DOHH2 (cell line): ENCODE measurements around the gene FAM83E.
A peak's percentile ranks its signal among the peaks of the same experiment; 100 is the strongest.

Source experiments
- H3F3A ChIP-seq: fragments of 200-600 bp; sonication (generic), shearing (Covaris generic); 2 replicates; pipeline ENCODE4 v1.6.0; 2016; ENCODE audit warnings: antibody characterized with exemption, mild to moderate bottlenecking; ENCODE audit not compliant: control insufficient read depth, insufficient read depth
- H3K27ac ChIP-seq: fragments of 200-600 bp; sonication (generic); 2 replicates; pipeline ENCODE4 v1.5.1; 2014; ENCODE audit warnings: low read depth, mild to moderate bottlenecking, low read length, moderate library complexity
- H3K27me3 ChIP-seq: fragments of 200-600 bp; sonication (generic); 2 replicates; pipeline ENCODE4 v1.6.1; 2014; ENCODE audit warnings: mild to moderate bottlenecking, low read length, mixed read lengths; ENCODE audit not compliant: control insufficient read depth
- H3K36me3 ChIP-seq: fragments of 200-600 bp; sonication (generic); 2 replicates; pipeline ENCODE4 v1.6.1; 2014; ENCODE audit warnings: mild to moderate bottlenecking, low read length, moderate library complexity, mixed read lengths; ENCODE audit not compliant: control insufficient read depth
- H3K4me1 ChIP-seq: fragments of 200-600 bp; sonication (generic); 2 replicates; pipeline ENCODE4 v1.6.1; 2014; ENCODE audit warnings: mild to moderate bottlenecking, low read length, mixed read lengths; ENCODE audit not compliant: control insufficient read depth
- H3K4me2 ChIP-seq: fragments of 200-600 bp; sonication (generic); 2 replicates; pipeline ENCODE4 v1.6.0; 2014; ENCODE audit warnings: mild to moderate bottlenecking, low read length, moderate library complexity
- H3K4me3 ChIP-seq: fragments of 200-600 bp; sonication (generic); 2 replicates; pipeline ENCODE4 v1.5.1; 2014; ENCODE audit warnings: mild to moderate bottlenecking, low read length, mixed read lengths
- H3K79me2 ChIP-seq: fragments of 200-600 bp; sonication (generic); 2 replicates; pipeline ENCODE4 v1.6.1; 2014; ENCODE audit warnings: mild to moderate bottlenecking, low read length, mixed read lengths; ENCODE audit not compliant: control insufficient read depth
- H3K9me2 ChIP-seq: fragments of 200-600 bp; sonication (generic); replicated peaks from 2 replicates; pipeline ENCODE4 v1.6.1; 2014; ENCODE audit warnings: mild to moderate bottlenecking, low read length, mixed read lengths; ENCODE audit not compliant: control insufficient read depth
- H3K9me3 ChIP-seq: fragments of 200-600 bp; sonication (generic); 2 replicates; pipeline ENCODE4 v1.6.1; 2014; ENCODE audit warnings: antibody characterized with exemption, low read length, mixed read lengths; ENCODE audit not compliant: control insufficient read depth, insufficient read depth
- H4K20me1 ChIP-seq: fragments of 200-600 bp; sonication (generic); 2 replicates; pipeline ENCODE4 v1.6.0; 2014; ENCODE audit warnings: low read depth, mild to moderate bottlenecking, antibody characterized with exemption, low read length, moderate library complexity; ENCODE audit not compliant: control insufficient read depth, insufficient read depth
- CTCF ChIP-seq: fragments of 200-600 bp; sonication (generic); IDR thresholded peaks from one replicate; pipeline ENCODE4 v1.5.1; 2014; ENCODE audit warnings: antibody characterized with exemption, mild to moderate bottlenecking, low read depth, low read length; ENCODE audit not compliant: poor library complexity, severe bottlenecking
- EZH2phosphoT487 ChIP-seq: fragments of 200-600 bp; sonication (generic); IDR thresholded peaks from 2 replicates; pipeline ENCODE4 v1.6.1; 2017; ENCODE audit warnings: borderline replicate concordance, mild to moderate bottlenecking, antibody characterized with exemption, low read length, moderate library complexity, mixed read lengths

FAM83E gene

DNA sequence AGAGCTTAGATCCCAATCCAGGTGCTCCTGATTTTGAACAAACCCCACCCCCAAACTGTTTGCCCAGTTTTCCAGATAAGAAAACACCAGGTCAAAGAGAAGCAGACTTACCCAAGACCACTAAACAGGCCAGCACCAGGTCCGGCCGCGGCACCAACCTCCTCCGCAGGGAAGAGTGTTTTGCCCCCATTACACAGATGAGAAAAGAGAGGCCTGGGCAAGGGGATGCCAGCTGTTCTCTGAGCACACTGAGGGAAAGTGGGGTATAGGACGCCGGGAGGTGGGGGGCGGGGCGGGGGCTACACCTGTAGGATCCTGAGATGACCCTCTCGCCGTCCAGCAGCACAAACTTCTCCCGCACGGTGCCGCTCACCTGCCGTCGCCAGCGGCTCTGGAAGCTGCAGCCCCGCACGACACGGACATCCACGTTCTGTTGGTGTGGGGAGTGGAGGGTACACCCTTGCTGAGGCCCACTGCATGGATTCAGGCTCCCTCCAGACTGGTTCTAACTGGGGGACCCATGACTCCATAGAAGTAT is 5.2 kb downstream of the FAM83E start:
- H3K27ac ChIP-seq: no peak overlapping the region

GRCh38 chr19:48608798-48609263 is 6.0 kb downstream of the FAM83E start:
- Histone ChIP-seq H3K79me2 (no peaks in the 10 kb centered on the region), H3K9me3 (no peaks in the 10 kb centered on the region), H3K27ac (no peak overlapping the region), H3K4me2 (no peak overlapping the region), H3F3A (peaks cover 2% of the 10 kb centered on the region; the same call in 1 of the 2 replicates), H3K27me3 (no peaks in the 10 kb centered on the region), H4K20me1 (no peaks in the 10 kb centered on the region), H3K4me3 (no peak overlapping the region), H3K4me1 (0 out of 2 replicates have a peak, but pooled peaks cover 3% of the 10 kb centered on the region), H3K36me3 (peaks cover 11% of the 10 kb centered on the region), H3K9me2 (no peaks in the 10 kb centered on the region)
- TF ChIP-seq CTCF (peak; percentile 66), EZH2phosphoT487 (no peak)

More for the DNA sequence above, 5.2 kb downstream of the FAM83E start:
- Histone ChIP-seq H3K36me3 (peaks cover 19% of the 10 kb centered on the region), H3K4me3 (no peak overlapping the region), H3K4me1 (0 out of 2 replicates have a peak, but pooled peaks cover 3% of the 10 kb centered on the region), H3K9me3 (no peaks in the 10 kb centered on the region), H3F3A (peaks cover 6% of the 10 kb centered on the region), H3K27me3 (no peaks in the 10 kb centered on the region), H3K4me2 (no peak overlapping the region), H3K79me2 (no peaks in the 10 kb centered on the region), H4K20me1 (no peaks in the 10 kb centered on the region), H3K9me2 (no peaks in the 10 kb centered on the region)
- no peak for TF ChIP-seq CTCF
- TF ChIP-seq EZH2phosphoT487: no peak

DNA sequence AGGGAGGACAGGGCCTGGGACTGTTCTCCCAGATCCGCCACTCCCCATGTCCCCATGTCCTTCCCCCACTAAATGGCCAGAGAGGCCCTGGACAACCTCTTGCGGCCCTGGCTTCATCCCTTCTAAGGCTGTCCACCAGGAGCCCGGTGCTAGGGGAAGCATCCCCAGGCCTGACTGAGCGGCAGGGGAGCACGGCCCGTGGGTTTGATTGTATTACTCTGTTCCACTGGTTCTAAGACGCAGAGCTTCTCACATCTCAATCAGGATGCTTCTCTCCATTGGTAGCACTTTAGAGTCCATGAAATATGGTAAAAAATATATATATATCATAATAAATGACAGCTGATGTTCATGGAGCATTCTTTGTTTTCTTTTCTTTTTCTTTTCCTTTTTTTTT is 7.5 kb downstream of the FAM83E start:
- Histone ChIP-seq H3K4me2 (no peak overlapping the region), H3K36me3 (no peaks in the 10 kb centered on the region), H3K27ac (no peak overlapping the region), H3K4me1 (0 out of 2 replicates have a peak, but pooled peaks cover 3% of the 10 kb centered on the region), H3F3A (no peaks in the 10 kb centered on the region), H3K9me2 (no peaks in the 10 kb centered on the region), H3K27me3 (no peaks in the 10 kb centered on the region), H3K79me2 (no peaks in the 10 kb centered on the region), H4K20me1 (no peaks in the 10 kb centered on the region), H3K4me3 (no peak overlapping the region), H3K9me3 (no peaks in the 10 kb centered on the region)
- TF ChIP-seq EZH2phosphoT487: no peak
- no peak for TF ChIP-seq CTCF
